Gastroesophageal sphincter (tissue), 3 donors: ENCODE measurements around the gene B9D2.

Experiments
- EP300 ChIP-seq: sonication (generic); formaldehyde crosslinking; IDR thresholded peaks from one replicate; pipeline ENCODE4 v1.6.1; 2017; ENCODE audit warnings: antibody characterized with exemption, mild to moderate bottlenecking
- POLR2A ChIP-seq, 2 donors: fragments of 450-650 bp; IDR thresholded peaks; one replicate each; pipeline ENCODE4 v1.6.1; 2017; ENCODE audit warnings: antibody characterized with exemption in 2 of 2, mild to moderate bottlenecking in 2 of 2, moderate library complexity in 1 of 2
- POLR2AphosphoS5 ChIP-seq: sonication (generic); formaldehyde crosslinking; IDR thresholded peaks from one replicate; pipeline ENCODE4 v1.6.1; 2017; ENCODE audit warnings: antibody characterized with exemption
- TF ChIP-seq, protein P1 (sequence below), 4 experiments: fragments of 200-600 bp in 2 of 4; fragments of 450-650 bp in 2 of 4; sonication (generic) in 1 of 4; IDR thresholded peaks; one replicate each; pipeline ENCODE4 v1.5.1; 2017 to 2019; ENCODE audit warnings: antibody characterized with exemption in 4 of 4, mild to moderate bottlenecking in 2 of 4, moderate library complexity in 2 of 4

DNA sequence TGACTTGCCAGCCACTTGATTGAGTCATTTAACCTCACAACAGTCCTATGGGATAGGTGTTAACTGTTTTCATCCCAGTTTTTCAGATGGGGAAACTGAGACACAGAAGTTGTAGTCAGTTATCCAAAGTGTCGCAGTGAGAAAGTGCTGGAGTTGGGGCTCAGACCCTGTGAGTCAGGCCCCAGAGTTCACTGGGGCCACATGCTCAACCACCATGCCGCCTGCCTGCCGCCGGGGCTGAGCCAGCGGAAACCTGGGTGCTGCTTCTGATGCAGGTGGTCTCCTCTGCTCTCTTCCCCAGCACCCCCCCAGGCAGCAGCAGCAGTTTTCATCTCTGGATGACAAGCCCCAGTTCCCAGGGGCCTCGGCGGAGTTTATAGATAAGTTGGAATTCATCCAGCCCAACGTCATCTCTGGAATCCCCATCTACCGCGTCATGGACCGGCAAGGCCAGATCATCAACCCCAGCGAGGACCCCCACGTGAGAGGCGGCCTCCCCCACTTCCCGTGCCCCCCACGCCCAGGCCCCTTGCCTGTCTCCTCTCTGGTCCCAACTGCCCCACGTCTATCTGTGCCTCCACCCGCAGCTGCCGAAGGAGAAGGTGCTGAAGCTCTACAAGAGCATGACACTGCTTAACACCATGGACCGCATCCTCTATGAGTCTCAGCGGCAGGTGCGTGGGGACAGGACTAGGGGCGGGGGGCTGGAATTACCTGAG is 46.5 kb upstream of the B9D2 start:
- TF ChIP-seq, protein P1, sequence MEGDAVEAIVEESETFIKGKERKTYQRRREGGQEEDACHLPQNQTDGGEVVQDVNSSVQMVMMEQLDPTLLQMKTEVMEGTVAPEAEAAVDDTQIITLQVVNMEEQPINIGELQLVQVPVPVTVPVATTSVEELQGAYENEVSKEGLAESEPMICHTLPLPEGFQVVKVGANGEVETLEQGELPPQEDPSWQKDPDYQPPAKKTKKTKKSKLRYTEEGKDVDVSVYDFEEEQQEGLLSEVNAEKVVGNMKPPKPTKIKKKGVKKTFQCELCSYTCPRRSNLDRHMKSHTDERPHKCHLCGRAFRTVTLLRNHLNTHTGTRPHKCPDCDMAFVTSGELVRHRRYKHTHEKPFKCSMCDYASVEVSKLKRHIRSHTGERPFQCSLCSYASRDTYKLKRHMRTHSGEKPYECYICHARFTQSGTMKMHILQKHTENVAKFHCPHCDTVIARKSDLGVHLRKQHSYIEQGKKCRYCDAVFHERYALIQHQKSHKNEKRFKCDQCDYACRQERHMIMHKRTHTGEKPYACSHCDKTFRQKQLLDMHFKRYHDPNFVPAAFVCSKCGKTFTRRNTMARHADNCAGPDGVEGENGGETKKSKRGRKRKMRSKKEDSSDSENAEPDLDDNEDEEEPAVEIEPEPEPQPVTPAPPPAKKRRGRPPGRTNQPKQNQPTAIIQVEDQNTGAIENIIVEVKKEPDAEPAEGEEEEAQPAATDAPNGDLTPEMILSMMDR (IDR thresholded peaks at IDR 0.05), result no peak
- TF ChIP-seq POLR2AphosphoS5 (no peak), POLR2A (IDR thresholded peaks at IDR 0.05) (no peak), EP300 (no peak)
